Stimulated activated CD8-positive, alpha-beta memory T cell treated with anti-CD3 and anti-CD28 coated beads, Interleukin-2, amount 100 ng/mL, for 1 hour (primary cell): ENCODE measurements around the gene WIPF3.
"Not testable (repeated sequence)": the region's sequence is repeated elsewhere in the genome, so short reads cannot be mapped to it uniquely, and the experiment has no call there.

Experiments
- DNase-seq, 2 donors: peaks; one replicate each; pipeline ENCODE4 v3.0.0-alpha.2; 2020; ENCODE audit warnings: low read depth in 2 of 2

WIPF3 gene

DNA sequence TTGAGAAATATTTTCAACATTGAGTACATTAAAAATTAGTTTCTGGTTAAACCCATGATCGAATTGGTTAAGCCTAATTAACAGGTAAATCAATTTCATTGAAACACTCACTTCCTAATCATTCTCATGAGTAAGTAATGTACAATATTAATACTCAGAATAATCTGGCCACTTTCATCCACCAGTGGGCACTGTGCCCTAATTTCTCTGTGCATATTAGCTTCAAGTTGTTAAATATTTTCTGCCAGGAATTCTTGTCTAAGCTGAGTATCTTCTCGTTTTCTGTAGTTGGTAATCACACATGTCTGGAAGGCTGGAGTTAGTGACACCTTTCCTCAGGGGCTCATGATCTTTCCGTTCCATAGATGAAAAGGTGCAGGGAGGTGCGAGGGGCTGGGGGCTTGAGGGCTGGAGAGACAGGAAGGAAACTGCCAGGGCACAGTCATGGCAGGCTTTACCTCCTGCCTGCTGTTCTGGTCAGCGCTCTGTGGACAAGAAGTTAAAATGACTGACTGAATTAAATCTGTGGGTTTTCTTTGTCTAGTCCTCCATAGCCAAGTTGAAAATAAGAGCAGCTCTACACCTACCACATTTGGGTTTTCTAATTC is 71.9 kb downstream of the WIPF3 start:
- no peak for DNase-seq

DNA sequence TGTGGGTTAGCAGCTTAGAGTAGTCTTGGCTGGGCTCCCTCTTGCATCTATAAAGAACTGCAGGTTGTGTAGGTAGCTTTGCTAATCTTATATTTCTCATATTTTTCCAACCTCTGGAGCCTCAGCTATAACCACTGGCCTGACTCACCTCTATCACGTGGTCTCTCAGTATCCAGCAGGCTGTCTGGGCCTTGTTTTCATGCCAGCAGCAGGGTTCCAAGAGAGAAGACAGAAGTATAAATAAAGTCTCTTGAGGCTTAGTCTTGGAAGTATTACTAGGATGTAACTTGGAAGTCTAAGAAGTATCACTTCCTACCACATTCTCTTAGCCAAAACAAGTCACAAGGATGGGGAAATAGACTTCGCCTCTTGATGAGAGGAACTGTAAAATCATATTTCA is 73.3 kb downstream of the WIPF3 start:
- no peak for DNase-seq

- no peak for DNase-seq
Observed at GRCh38 chr7:29881724-29882123, 75.4 kb downstream of the WIPF3 start.

- DNase-seq, result no peak
Observed at GRCh38 chr7:29882481-29882880, 76.2 kb downstream of the WIPF3 start.

DNA sequence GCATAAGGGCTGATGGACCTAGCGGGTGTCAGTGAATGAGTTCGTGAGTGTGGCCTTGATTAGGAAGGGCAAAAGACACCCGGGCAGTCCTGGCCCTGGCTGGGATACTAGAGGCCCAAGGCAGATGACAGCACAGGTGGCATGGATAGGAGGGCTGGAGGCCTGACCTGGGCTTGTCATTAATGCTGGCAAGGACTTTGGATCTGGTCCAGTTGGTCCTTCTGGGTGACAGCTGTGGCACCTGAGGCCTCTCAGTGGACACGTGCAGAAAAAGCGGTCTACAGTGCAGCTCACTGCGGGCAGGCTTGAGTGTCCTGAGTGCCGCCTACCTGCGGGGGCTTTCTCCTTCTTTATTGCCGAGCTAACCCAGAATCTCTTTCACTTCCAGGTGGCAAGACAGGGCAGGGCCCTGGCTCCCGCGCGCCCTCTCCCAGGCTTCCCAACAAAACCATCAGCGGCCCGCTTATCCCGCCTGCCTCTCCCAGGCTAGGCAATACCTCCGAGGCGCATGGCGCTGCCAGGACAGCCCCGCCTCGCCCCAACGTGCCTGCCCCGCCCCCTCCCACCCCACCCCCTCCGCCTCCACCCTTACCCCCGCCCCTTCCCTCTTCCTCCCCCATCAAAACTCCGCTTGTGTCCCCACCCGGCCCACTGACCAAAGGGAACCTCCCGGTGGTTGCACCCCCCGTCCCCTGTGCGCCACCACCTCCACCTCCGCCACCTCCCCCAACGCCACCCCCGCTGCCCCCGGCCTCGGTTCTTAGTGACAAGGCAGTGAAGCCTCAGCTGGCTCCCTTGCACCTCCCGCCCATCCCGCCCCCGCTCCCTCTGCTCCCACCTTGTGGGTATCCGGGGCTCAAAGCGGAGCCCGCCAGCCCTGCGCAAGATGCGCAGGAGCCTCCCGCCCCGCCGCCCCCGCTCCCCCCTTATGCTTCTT is 77.4 kb downstream of the WIPF3 start:
- no peak for DNase-seq

- no peak for DNase-seq
Observed at GRCh38 chr7:29884399-29885272, 78.3 kb downstream of the WIPF3 start.

DNA sequence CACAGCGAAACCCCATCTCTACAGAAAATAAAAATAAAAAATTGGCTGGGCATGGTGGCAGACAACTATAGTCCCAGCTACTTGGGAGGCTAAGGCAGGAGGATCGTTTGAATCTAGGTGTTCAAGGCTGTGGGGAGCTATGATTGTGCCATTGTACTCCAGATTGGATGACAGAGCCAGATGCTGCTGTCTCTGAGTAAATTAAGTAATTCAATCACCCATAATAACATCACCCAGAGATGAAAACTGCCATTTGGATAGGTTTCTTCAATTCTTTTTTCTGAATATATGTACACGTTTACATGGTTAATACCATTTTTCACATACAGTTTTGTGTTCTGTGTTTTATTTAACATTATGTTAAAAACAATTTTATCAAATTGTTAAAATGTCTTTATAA is 79.3 kb downstream of the WIPF3 start:
- DNase-seq, result no peak

- DNase-seq, result no peak
Observed at GRCh38 chr7:29886827-29887226, 80.5 kb downstream of the WIPF3 start.

- DNase-seq, result no peak
Observed at GRCh38 chr7:29888006-29888405, 81.7 kb downstream of the WIPF3 start.

DNA sequence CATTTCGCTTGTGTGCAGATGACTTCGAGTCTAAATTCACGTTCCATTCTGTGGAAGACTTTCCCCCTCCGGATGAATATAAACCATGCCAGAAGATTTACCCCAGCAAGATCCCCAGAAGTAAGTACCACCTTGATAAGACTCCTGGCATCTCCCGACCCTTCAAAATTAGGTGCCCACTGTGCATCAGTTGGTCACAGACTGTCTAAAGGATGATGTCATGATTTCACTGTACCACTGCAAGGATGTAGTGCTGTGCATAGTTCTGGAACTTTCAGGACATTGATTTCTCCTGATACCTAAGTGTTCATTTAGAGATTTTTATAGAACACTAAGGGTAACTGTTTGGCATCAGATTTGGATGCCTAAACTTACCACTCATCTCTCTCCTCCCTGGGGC is 83.0 kb downstream of the WIPF3 start:
- no peak for DNase-seq

DNA sequence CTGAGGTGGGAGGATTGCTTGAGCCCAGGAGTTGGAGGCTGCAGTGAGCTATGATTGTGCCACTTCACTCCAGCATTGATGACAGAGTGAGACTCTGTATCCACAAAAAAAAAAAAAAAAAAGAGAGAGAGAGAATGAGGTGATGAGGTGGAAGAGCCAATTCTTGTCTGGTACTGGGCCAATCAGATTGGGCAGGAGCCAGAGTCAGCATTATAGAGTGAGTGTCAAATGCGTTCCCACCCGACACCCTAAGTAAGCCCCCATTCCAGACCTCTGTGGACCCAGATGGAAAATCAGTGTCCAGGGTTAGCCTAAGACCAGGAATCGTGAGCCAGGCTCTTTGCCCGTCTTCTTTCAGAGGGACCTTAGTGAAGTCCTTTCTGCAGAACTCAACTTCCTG is 83.9 kb downstream of the WIPF3 start:
- DNase-seq, result no peak

- not testable (repeated sequence) for DNase-seq
Observed at GRCh38 chr7:29890786-29891185, 84.5 kb downstream of the WIPF3 start.

DNA sequence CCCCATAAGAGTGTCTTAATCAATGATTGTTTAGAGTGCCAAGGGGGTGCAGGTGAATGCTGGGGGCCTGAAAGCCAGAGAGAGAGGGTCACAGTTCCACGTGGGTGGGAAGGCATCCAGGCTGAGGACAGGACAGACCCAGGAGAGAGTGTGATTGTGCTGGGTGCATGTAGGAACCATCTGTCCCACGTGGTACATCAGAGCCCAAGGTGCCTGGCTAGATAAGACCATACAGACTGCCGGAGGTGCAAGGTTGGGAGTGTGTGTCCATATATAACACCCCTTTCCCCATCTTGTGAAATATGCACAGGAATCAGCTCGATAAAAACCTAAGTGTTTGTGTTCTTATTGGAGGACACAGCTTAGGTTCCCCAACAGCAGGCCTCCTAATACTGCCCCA is 85.5 kb downstream of the WIPF3 start:
- DNase-seq, result no peak

- no peak for DNase-seq
Observed at GRCh38 chr7:29892231-29892630, 85.9 kb downstream of the WIPF3 start.

DNA sequence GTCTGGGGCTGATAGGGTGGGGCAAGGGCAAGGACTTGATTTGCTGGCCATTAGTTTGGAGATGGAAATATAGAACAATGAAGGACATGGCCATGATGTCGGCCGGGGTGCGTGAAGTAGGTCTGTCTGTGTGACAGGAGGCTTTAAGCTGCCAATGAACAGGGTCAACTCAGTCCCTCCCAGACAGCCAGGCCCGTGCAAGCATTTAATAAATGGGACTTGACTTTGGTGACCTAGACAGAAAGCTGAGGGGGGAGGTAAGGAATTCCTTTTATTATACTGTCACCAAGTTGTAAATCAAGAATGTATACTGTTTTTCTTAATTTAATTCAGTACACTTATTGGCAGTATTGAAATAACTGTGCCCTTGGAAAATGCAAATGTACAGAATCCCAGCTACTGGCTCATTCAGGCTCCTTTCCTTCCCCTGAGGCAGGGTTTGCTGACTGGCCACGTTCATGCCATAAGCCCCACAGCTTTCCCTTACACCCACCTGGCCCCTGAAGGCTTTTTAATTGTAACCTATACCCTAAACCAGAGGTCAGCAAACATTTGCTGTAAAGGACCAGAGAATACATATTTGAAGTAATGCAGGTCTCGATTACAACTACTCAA is 87.2 kb downstream of the WIPF3 start:
- DNase-seq, result no peak

GRCh38 chr7:29894256-29894655 is 87.9 kb downstream of the WIPF3 start:
- DNase-seq, result no peak

DNA sequence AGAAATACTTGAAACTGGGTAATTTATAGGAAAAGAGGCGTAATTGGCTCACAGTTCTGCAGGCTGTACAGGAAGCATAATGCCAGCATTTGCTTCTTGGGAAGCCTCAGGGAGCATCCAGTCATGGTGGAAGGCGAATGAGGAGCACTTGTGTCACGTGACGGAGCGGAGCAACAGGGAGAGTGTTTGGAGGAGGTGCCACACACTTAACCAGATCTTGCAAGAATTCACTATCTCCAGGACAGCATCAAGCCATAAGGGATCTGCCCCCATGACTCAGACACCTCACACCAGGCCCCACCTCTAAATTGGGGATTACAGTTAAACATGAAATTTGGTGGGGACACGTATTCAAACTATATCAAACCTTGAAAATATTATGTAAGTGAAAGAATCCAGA is 89.3 kb downstream of the WIPF3 start:
- no peak for DNase-seq

DNA sequence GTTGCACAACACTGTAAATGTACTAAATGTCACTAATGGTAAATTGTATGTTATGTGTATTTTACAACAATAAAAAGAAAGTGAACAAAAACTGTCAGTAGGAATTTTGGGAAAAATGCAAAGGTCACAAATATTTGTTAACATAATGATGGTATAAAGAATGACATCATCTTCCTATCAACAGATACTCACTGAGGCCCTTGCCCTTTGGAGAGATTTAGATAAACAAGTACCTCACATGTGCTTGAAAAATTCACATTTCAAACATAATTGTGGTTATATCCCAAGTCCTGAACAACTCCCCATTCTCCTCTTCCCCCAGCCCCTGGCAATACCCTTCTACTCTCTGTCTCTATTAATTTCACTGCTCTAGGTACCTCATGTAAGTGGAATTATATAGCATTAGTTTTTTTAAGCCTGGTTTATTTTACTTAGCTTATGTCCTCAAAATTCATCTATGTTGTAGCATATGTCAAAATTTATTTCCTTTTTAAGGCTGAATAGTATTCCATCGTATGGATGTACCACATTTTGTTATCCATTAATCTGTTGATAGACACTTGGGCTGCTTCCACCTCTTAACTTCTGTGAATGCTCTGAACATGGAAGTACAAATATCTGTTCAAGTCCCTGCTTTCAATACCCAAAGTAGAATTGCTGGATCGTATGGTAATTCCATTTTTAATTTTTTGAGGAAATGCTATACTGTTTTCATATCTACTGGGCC is 90.5 kb downstream of the WIPF3 start:
- no peak for DNase-seq

DNA sequence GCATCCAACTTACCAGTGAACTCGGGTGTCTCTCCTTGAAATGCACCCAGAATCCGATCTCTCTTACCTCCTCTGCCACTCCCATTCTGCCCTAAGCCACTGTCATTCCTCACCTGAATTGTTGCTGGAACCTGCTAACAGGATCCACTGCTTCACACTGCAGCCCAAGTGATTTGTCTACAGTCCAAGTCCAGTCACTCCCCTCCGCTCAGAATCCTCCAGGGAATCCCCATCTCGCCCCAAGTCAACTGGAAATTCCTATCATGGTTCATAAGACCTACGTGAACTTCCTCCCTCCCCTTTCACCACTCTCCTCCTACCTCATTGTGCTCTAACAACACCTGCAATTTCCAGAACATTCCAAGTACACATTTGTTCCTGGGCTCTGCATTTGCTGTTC is 92.0 kb downstream of the WIPF3 start:
- no peak for DNase-seq

DNA sequence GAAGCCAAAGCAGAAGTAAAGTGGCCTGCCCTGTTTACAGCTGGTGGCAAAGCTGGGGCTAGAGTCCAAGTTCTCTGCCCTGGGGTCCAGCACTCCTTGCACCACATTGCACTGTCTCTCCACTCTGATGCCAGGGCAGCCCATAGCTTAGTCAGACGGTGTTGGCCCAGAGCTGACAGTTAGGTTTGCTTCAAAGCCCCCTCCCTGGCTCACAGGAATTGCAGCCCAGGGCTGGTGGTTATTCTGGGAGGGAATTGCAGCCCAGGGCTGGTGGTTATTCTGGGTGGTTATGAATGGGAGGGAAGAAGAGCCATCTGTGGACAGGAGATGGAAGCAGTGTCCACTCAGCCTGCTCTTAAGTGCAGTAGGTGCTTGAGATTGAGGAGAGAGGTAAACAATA is 94.4 kb downstream of the WIPF3 start:
- no peak for DNase-seq
